ENCODE results near the gene ALX4. TPM values are rescaled to one million over a fixed set of nuclear protein-coding genes. Genes with fewer than 3 reads are reported as not detected.

The ALX4 gene
- polyA plus RNA-seq, 2 of the 4 experiments (the other 2 are of a cell fraction), result 1.00 to 5.6 TPM

DNA sequence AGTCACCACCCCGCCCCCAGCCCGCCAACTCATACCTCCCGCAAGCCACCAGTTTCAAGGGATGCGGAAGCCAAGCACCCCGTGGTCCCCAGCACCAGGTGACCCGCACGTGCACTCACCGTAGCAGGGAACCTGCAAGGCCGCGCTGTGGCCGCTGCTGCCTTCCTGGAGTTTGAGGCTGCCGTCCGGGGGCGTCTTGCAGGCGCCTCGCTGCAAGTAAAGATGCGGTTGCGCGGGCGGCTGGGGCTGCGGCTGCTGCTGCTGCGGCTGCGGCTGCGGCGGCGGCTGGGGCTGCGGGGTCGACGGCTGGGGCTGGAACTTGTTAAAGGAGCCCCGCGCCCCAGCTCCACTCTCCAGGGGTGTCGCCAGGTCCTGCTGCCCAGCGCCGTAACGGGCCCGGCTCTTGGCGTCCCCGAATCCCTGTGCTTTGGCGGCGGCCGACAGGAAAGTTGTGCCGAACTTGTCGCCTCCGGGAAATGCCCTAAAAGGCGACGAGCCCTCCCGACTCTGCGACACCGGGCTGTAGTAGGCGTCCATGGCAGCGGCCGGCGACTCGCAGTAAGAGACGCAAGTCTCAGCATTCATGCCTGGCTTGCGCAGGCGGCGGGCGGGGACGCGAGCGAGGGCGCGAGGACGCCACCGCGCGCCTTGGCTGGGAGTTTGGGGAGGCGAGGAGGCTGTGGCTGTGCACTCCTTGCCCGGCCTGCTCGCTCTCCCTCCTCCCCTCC is at the start of gene ALX4 (continued):
- TF ChIP-seq, protein P1, sequence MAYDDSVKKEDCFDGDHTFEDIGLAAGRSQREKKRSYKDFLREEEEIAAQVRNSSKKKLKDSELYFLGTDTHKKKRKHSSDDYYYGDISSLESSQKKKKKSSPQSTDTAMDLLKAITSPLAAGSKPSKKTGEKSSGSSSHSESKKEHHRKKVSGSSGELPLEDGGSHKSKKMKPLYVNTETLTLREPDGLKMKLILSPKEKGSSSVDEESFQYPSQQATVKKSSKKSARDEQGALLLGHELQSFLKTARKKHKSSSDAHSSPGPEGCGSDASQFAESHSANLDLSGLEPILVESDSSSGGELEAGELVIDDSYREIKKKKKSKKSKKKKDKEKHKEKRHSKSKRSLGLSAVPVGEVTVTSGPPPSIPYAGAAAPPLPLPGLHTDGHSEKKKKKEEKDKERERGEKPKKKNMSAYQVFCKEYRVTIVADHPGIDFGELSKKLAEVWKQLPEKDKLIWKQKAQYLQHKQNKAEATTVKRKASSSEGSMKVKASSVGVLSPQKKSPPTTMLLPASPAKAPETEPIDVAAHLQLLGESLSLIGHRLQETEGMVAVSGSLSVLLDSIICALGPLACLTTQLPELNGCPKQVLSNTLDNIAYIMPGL (CRISPR knock-in tag; IDR thresholded peaks at IDR 0.05; ENCODE audit: borderline replicate concordance), result no peak
- TF ChIP-seq, protein P2, sequence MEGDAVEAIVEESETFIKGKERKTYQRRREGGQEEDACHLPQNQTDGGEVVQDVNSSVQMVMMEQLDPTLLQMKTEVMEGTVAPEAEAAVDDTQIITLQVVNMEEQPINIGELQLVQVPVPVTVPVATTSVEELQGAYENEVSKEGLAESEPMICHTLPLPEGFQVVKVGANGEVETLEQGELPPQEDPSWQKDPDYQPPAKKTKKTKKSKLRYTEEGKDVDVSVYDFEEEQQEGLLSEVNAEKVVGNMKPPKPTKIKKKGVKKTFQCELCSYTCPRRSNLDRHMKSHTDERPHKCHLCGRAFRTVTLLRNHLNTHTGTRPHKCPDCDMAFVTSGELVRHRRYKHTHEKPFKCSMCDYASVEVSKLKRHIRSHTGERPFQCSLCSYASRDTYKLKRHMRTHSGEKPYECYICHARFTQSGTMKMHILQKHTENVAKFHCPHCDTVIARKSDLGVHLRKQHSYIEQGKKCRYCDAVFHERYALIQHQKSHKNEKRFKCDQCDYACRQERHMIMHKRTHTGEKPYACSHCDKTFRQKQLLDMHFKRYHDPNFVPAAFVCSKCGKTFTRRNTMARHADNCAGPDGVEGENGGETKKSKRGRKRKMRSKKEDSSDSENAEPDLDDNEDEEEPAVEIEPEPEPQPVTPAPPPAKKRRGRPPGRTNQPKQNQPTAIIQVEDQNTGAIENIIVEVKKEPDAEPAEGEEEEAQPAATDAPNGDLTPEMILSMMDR (IDR thresholded peaks at IDR 0.05), result no peak
- no peak for TF ChIP-seq ZFP36 (IDR thresholded peaks at IDR 0.05; ENCODE audit: borderline replicate concordance, partially characterized antibody)
- TF ChIP-seq NPAS2 (CRISPR knock-in tag; IDR thresholded peaks at IDR 0.05; ENCODE audit: borderline replicate concordance), result no peak
- TF ChIP-seq NFE2L2 (conservative IDR thresholded peaks at IDR 0.05; ENCODE audit: low read length), result no peak
- TF ChIP-seq BHLHE40 (IDR thresholded peaks at IDR 0.05; ENCODE audit: low read depth, low read length), result no peak
- no peak for TF ChIP-seq RARB (CRISPR knock-in tag; IDR thresholded peaks at IDR 0.05)
- no peak for TF ChIP-seq KDM5A (IDR thresholded peaks at IDR 0.05)
- TF ChIP-seq CEBPB (IDR thresholded peaks at IDR 0.05), result no peak
- TF ChIP-seq, protein P3, sequence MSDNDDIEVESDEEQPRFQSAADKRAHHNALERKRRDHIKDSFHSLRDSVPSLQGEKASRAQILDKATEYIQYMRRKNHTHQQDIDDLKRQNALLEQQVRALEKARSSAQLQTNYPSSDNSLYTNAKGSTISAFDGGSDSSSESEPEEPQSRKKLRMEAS (IDR thresholded peaks at IDR 0.05), result peak; percentile 80
- TF ChIP-seq, protein P4, sequence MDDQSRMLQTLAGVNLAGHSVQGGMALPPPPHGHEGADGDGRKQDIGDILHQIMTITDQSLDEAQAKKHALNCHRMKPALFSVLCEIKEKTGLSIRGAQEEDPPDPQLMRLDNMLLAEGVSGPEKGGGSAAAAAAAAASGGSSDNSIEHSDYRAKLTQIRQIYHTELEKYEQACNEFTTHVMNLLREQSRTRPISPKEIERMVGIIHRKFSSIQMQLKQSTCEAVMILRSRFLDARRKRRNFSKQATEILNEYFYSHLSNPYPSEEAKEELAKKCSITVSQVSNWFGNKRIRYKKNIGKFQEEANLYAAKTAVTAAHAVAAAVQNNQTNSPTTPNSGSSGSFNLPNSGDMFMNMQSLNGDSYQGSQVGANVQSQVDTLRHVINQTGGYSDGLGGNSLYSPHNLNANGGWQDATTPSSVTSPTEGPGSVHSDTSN (IDR thresholded peaks at IDR 0.05), result no peak
- peak; percentile 31; the same call in 1 of the 2 replicates for TF ChIP-seq POLR2A (IDR thresholded peaks at IDR 0.05; ENCODE audit: low read length)
- no peak for TF ChIP-seq RCOR1 (IDR thresholded peaks at IDR 0.05; ENCODE audit: low read depth, low read length)
- no peak for TF ChIP-seq ZSCAN20 (CRISPR knock-in tag; IDR thresholded peaks at IDR 0.05)
- no peak for TF ChIP-seq JUNB (IDR thresholded peaks at IDR 0.05)
- TF ChIP-seq CBX8 (IDR thresholded peaks at IDR 0.05), result no peak
- TF ChIP-seq FOSB (CRISPR knock-in tag; IDR thresholded peaks at IDR 0.05), result no peak
- no peak for TF ChIP-seq ZNF302 (CRISPR knock-in tag; IDR thresholded peaks at IDR 0.05)
- no peak for TF ChIP-seq RNF2 (IDR thresholded peaks at IDR 0.05; ENCODE audit: borderline replicate concordance, low read depth)
- TF ChIP-seq, protein P5, sequence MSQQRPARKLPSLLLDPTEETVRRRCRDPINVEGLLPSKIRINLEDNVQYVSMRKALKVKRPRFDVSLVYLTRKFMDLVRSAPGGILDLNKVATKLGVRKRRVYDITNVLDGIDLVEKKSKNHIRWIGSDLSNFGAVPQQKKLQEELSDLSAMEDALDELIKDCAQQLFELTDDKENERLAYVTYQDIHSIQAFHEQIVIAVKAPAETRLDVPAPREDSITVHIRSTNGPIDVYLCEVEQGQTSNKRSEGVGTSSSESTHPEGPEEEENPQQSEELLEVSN (IDR thresholded peaks at IDR 0.05; ENCODE audit: borderline replicate concordance, low read depth), result peak; percentile 89
- TF ChIP-seq EP300 (IDR thresholded peaks at IDR 0.05), result no peak

DNA sequence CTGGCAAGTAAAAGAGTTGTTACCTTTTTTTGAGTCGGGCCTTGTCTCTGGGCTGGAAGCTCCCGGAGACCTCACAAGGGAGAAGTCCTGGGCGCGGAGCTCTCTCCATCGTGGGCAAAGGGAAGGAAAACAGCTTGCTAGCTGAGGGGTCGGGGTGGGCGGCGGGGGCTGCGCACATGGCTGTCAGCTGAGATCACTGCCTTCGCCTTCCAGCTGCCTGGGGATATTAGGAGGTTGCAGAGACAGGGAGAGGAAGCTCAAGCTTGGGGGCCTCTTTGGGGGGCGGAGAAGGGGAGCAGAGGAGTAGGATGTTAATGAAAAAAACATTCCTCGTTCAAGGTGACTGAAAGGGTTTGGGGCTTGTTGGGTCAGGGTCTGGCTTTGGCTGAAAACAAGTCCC is 49.2 kb upstream of the ALX4 start:
- ChIA-PET CTCF (interaction anchor here (0.8 to 2.4 kb wide), 5 partner anchors 9 to 165 kb away, joined by 3 to 9 read pairs (median 3); no protein-coding TSS in a partner anchor), POLR2A (no interaction called here)
- H3K27ac ChIP-seq, result no peak overlapping the region
- H3K4me2 ChIP-seq, result no peak overlapping the region
- H3K9me3 ChIP-seq, result no peaks in the 10 kb centered on the region
- TF ChIP-seq FOSB (CRISPR knock-in tag; IDR thresholded peaks at IDR 0.05), result no peak
- TF ChIP-seq ZNF302 (CRISPR knock-in tag; IDR thresholded peaks at IDR 0.05), result no peak
- no peak for TF ChIP-seq POLR2A (IDR thresholded peaks at IDR 0.05; ENCODE audit: low read length)
- no peak for TF ChIP-seq KDM5A (IDR thresholded peaks at IDR 0.05)
- TF ChIP-seq, protein P6, sequence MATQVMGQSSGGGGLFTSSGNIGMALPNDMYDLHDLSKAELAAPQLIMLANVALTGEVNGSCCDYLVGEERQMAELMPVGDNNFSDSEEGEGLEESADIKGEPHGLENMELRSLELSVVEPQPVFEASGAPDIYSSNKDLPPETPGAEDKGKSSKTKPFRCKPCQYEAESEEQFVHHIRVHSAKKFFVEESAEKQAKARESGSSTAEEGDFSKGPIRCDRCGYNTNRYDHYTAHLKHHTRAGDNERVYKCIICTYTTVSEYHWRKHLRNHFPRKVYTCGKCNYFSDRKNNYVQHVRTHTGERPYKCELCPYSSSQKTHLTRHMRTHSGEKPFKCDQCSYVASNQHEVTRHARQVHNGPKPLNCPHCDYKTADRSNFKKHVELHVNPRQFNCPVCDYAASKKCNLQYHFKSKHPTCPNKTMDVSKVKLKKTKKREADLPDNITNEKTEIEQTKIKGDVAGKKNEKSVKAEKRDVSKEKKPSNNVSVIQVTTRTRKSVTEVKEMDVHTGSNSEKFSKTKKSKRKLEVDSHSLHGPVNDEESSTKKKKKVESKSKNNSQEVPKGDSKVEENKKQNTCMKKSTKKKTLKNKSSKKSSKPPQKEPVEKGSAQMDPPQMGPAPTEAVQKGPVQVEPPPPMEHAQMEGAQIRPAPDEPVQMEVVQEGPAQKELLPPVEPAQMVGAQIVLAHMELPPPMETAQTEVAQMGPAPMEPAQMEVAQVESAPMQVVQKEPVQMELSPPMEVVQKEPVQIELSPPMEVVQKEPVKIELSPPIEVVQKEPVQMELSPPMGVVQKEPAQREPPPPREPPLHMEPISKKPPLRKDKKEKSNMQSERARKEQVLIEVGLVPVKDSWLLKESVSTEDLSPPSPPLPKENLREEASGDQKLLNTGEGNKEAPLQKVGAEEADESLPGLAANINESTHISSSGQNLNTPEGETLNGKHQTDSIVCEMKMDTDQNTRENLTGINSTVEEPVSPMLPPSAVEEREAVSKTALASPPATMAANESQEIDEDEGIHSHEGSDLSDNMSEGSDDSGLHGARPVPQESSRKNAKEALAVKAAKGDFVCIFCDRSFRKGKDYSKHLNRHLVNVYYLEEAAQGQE (IDR thresholded peaks at IDR 0.05), result no peak
- no peak for TF ChIP-seq BHLHE40 (IDR thresholded peaks at IDR 0.05; ENCODE audit: low read depth, low read length)
- TF ChIP-seq HOXB13 (CRISPR knock-in tag; IDR thresholded peaks at IDR 0.05; ENCODE audit: low read depth), result no peak
- TF ChIP-seq MAFK (IDR thresholded peaks at IDR 0.05; ENCODE audit: partially characterized antibody), result no peak
- TF ChIP-seq RARB (CRISPR knock-in tag; IDR thresholded peaks at IDR 0.05), result no peak
- 55% methylated on average over 12 of the region's 12 CpGs for WGBS (ENCODE audit: missing lambda C conversion rate)
- FAIRE-seq, result no peak
- no peak overlapping the region for H3K4me3 ChIP-seq
- H3K4me1 ChIP-seq, result no peaks in the 10 kb centered on the region
- ATAC-seq, result no peak
- DNase-seq (ENCODE audit: low read depth in 1 of 2, low spot score in 1 of 2), result no peak

All from A549 (cell line).